ENCODE measurements around the gene CFDP1.

CFDP1 gene

GRCh38 chr16:75402159-75402820 is 31.0 kb downstream of the CFDP1 start:
- no peak overlapping the region for H2AFZ ChIP-seq (ENCODE audit: low read length)
- H4K91ac ChIP-seq (ENCODE audit: low read depth, low read length, poor library complexity) = no peak overlapping the region
- no peak overlapping the region for H3K4ac ChIP-seq (ENCODE audit: low read length)
- no peak overlapping the region for H3K18ac ChIP-seq (ENCODE audit: low read length)
- H3K36me3 ChIP-seq (replicated peaks in 1 of 2; ENCODE audit: control insufficient read depth in 2 of 2, insufficient read depth in 2 of 2, low read length in 2 of 2) = peaks cover 0 to 59% of the 10 kb centered on the region in 2 donors
- no peak overlapping the region for H2BK12ac ChIP-seq (ENCODE audit: low read length)
- no peak for DNase-seq (ENCODE audit: low spot score)
- no peaks in the 10 kb centered on the region for H3K9me3 ChIP-seq (replicated peaks in 1 of 2; ENCODE audit: control insufficient read depth in 2 of 2, insufficient read depth in 1 of 2, low read depth in 1 of 2, low read length in 2 of 2)
- no peaks in the 10 kb centered on the region for H3K79me1 ChIP-seq (ENCODE audit: low read depth, low read length)
- no peak overlapping the region for H3K27ac ChIP-seq (replicated peaks; ENCODE audit: low read length)
- H4K8ac ChIP-seq (ENCODE audit: low read depth, low read length) = no peak overlapping the region
- no peak overlapping the region for H2AK5ac ChIP-seq (ENCODE audit: low read depth, low read length)
- no peak overlapping the region for H2BK5ac ChIP-seq (ENCODE audit: low read length)
- H2BK15ac ChIP-seq (ENCODE audit: low read length) = no peak overlapping the region
- no peak overlapping the region for H3K9ac ChIP-seq (ENCODE audit: low read depth, low read length, poor library complexity)
- no peak overlapping the region for H3K4me2 ChIP-seq (ENCODE audit: insufficient read depth, low read length, poor library complexity, severe bottlenecking)
- no CpG with 5 or more reads among the region's 2 CpGs for WGBS, 2 donors (ENCODE audit: extremely low coverage in 2 of 2, insufficient read length in 2 of 2, insufficient replicate concordance in 1 of 2)
- no peak overlapping the region for H2BK120ac ChIP-seq (ENCODE audit: low read depth, low read length)
- H3K4me3 ChIP-seq (ENCODE audit: low read length in 2 of 2) = no peak overlapping the region
- no peaks in the 10 kb centered on the region for H3K4me1 ChIP-seq (ENCODE audit: control insufficient read depth in 2 of 2, insufficient read depth in 1 of 2, low read depth in 1 of 2, low read length in 2 of 2)
- H3K23ac ChIP-seq (ENCODE audit: low read depth, low read length, poor library complexity) = no peak overlapping the region
- H3K27me3 ChIP-seq (ENCODE audit: control insufficient read depth in 3 of 3, insufficient read depth in 3 of 3, low read depth in 1 of 3, low read length in 3 of 3) = no peaks in the 10 kb centered on the region
- H3K14ac ChIP-seq (ENCODE audit: low read length) = no peak overlapping the region

- Histone ChIP-seq H3K4me3 (ENCODE audit: low read length in 2 of 2) (no peak overlapping the region), H4K8ac (ENCODE audit: low read depth, low read length) (no peak overlapping the region), H2BK5ac (ENCODE audit: low read length) (no peak overlapping the region), H3K18ac (ENCODE audit: low read length) (no peak overlapping the region), H2AFZ (ENCODE audit: low read length) (no peak overlapping the region), H3K4me2 (ENCODE audit: insufficient read depth, low read length, poor library complexity, severe bottlenecking) (no peak overlapping the region), H3K4ac (ENCODE audit: low read length) (no peak overlapping the region), H4K91ac (ENCODE audit: low read depth, low read length, poor library complexity) (no peak overlapping the region), H3K4me1 (ENCODE audit: control insufficient read depth in 2 of 2, insufficient read depth in 1 of 2, low read depth in 1 of 2, low read length in 2 of 2) (no peaks in the 10 kb centered on the region), H2BK120ac (ENCODE audit: low read depth, low read length) (no peak overlapping the region), H3K27me3 (ENCODE audit: control insufficient read depth in 3 of 3, insufficient read depth in 3 of 3, low read depth in 1 of 3, low read length in 3 of 3) (no peaks in the 10 kb centered on the region), H3K36me3 (replicated peaks in 1 of 2; ENCODE audit: control insufficient read depth in 2 of 2, insufficient read depth in 2 of 2, low read length in 2 of 2) (peaks cover 0 to 53% of the 10 kb centered on the region in 2 donors), H2AK5ac (ENCODE audit: low read depth, low read length) (no peak overlapping the region), H2BK12ac (ENCODE audit: low read length) (no peak overlapping the region), H2BK15ac (ENCODE audit: low read length) (no peak overlapping the region), H3K14ac (ENCODE audit: low read length) (no peak overlapping the region), H3K23ac (ENCODE audit: low read depth, low read length, poor library complexity) (no peak overlapping the region), H3K9ac (ENCODE audit: low read depth, low read length, poor library complexity) (no peak overlapping the region), H3K79me1 (ENCODE audit: low read depth, low read length) (no peaks in the 10 kb centered on the region), H3K27ac (replicated peaks; ENCODE audit: low read length) (no peak overlapping the region), H3K9me3 (replicated peaks in 1 of 2; ENCODE audit: control insufficient read depth in 2 of 2, insufficient read depth in 1 of 2, low read depth in 1 of 2, low read length in 2 of 2) (no peaks in the 10 kb centered on the region)
- no peak for DNase-seq (ENCODE audit: low spot score)
Observed at GRCh38 chr16:75401691-75402090, 31.6 kb downstream of the CFDP1 start.

GRCh38 chr16:75398333-75398732 is 35.0 kb downstream of the CFDP1 start:
- no peak overlapping the region for H2BK12ac ChIP-seq (ENCODE audit: low read length)
- no CpG with 5 or more reads among the region's 1 CpG for WGBS, 2 donors (ENCODE audit: extremely low coverage in 2 of 2, insufficient read length in 2 of 2, insufficient replicate concordance in 1 of 2)
- H3K27me3 ChIP-seq (ENCODE audit: control insufficient read depth in 3 of 3, insufficient read depth in 3 of 3, low read depth in 1 of 3, low read length in 3 of 3) = no peaks in the 10 kb centered on the region
- H2AFZ ChIP-seq (ENCODE audit: low read length) = no peak overlapping the region
- H2BK15ac ChIP-seq (ENCODE audit: low read length) = no peak overlapping the region
- no peaks in the 10 kb centered on the region for H3K9me3 ChIP-seq (replicated peaks in 1 of 2; ENCODE audit: control insufficient read depth in 2 of 2, insufficient read depth in 1 of 2, low read depth in 1 of 2, low read length in 2 of 2)
- H3K36me3 ChIP-seq (replicated peaks in 1 of 2; ENCODE audit: control insufficient read depth in 2 of 2, insufficient read depth in 2 of 2, low read length in 2 of 2) = peaks cover 4 to 49% of the 10 kb centered on the region in 2 donors
- H4K91ac ChIP-seq (ENCODE audit: low read depth, low read length, poor library complexity) = no peak overlapping the region
- no peak overlapping the region for H2AK5ac ChIP-seq (ENCODE audit: low read depth, low read length)
- no peak for DNase-seq (ENCODE audit: low spot score)
- H3K4ac ChIP-seq (ENCODE audit: low read length) = no peak overlapping the region
- no peak overlapping the region for H3K4me2 ChIP-seq (ENCODE audit: insufficient read depth, low read length, poor library complexity, severe bottlenecking)
- no peaks in the 10 kb centered on the region for H3K4me1 ChIP-seq (ENCODE audit: control insufficient read depth in 2 of 2, insufficient read depth in 1 of 2, low read depth in 1 of 2, low read length in 2 of 2)
- H4K8ac ChIP-seq (ENCODE audit: low read depth, low read length) = no peak overlapping the region
- no peak overlapping the region for H3K14ac ChIP-seq (ENCODE audit: low read length)
- no peak overlapping the region for H3K4me3 ChIP-seq (ENCODE audit: low read length in 2 of 2)
- no peaks in the 10 kb centered on the region for H3K79me1 ChIP-seq (ENCODE audit: low read depth, low read length)
- no peak overlapping the region for H2BK5ac ChIP-seq (ENCODE audit: low read length)
- H2BK120ac ChIP-seq (ENCODE audit: low read depth, low read length) = no peak overlapping the region
- no peak overlapping the region for H3K18ac ChIP-seq (ENCODE audit: low read length)
- H3K9ac ChIP-seq (ENCODE audit: low read depth, low read length, poor library complexity) = no peak overlapping the region
- no peak overlapping the region for H3K27ac ChIP-seq (replicated peaks; ENCODE audit: low read length)
- no peak overlapping the region for H3K23ac ChIP-seq (ENCODE audit: low read depth, low read length, poor library complexity)

GRCh38 chr16:75394941-75395340 is 38.4 kb downstream of the CFDP1 start:
- no peak overlapping the region for H3K4me3 ChIP-seq (ENCODE audit: low read length in 2 of 2)
- peaks cover 9 to 58% of the 10 kb centered on the region in 2 donors for H3K36me3 ChIP-seq (replicated peaks in 1 of 2; ENCODE audit: control insufficient read depth in 2 of 2, insufficient read depth in 2 of 2, low read length in 2 of 2)
- H3K18ac ChIP-seq (ENCODE audit: low read length) = no peak overlapping the region
- no peak overlapping the region for H3K4ac ChIP-seq (ENCODE audit: low read length)
- no peak overlapping the region for H2BK12ac ChIP-seq (ENCODE audit: low read length)
- H3K27ac ChIP-seq (replicated peaks; ENCODE audit: low read length) = no peak overlapping the region
- no peak overlapping the region for H4K8ac ChIP-seq (ENCODE audit: low read depth, low read length)
- no peaks in the 10 kb centered on the region for H3K27me3 ChIP-seq (ENCODE audit: control insufficient read depth in 3 of 3, insufficient read depth in 3 of 3, low read depth in 1 of 3, low read length in 3 of 3)
- no peaks in the 10 kb centered on the region for H3K79me1 ChIP-seq (ENCODE audit: low read depth, low read length)
- no peak overlapping the region for H2AK5ac ChIP-seq (ENCODE audit: low read depth, low read length)
- H2BK5ac ChIP-seq (ENCODE audit: low read length) = no peak overlapping the region
- no peak overlapping the region for H3K14ac ChIP-seq (ENCODE audit: low read length)
- WGBS, 2 donors (ENCODE audit: extremely low coverage in 2 of 2, insufficient read length in 2 of 2, insufficient replicate concordance in 1 of 2) = no CpG with 5 or more reads among the region's 5 CpGs
- H3K4me2 ChIP-seq (ENCODE audit: insufficient read depth, low read length, poor library complexity, severe bottlenecking) = no peak overlapping the region
- H3K23ac ChIP-seq (ENCODE audit: low read depth, low read length, poor library complexity) = no peak overlapping the region
- H4K91ac ChIP-seq (ENCODE audit: low read depth, low read length, poor library complexity) = no peak overlapping the region
- H3K9me3 ChIP-seq (replicated peaks in 1 of 2; ENCODE audit: control insufficient read depth in 2 of 2, insufficient read depth in 1 of 2, low read depth in 1 of 2, low read length in 2 of 2) = no peaks in the 10 kb centered on the region
- H3K9ac ChIP-seq (ENCODE audit: low read depth, low read length, poor library complexity) = no peak overlapping the region
- H2BK15ac ChIP-seq (ENCODE audit: low read length) = no peak overlapping the region
- no peaks in the 10 kb centered on the region for H3K4me1 ChIP-seq (ENCODE audit: control insufficient read depth in 2 of 2, insufficient read depth in 1 of 2, low read depth in 1 of 2, low read length in 2 of 2)
- no peak overlapping the region for H2AFZ ChIP-seq (ENCODE audit: low read length)
- H2BK120ac ChIP-seq (ENCODE audit: low read depth, low read length) = no peak overlapping the region
- no peak for DNase-seq (ENCODE audit: low spot score)

All from neuronal stem cell (in vitro differentiated cells).